ENCODE results near the gene PARL.

The PARL gene

DNA sequence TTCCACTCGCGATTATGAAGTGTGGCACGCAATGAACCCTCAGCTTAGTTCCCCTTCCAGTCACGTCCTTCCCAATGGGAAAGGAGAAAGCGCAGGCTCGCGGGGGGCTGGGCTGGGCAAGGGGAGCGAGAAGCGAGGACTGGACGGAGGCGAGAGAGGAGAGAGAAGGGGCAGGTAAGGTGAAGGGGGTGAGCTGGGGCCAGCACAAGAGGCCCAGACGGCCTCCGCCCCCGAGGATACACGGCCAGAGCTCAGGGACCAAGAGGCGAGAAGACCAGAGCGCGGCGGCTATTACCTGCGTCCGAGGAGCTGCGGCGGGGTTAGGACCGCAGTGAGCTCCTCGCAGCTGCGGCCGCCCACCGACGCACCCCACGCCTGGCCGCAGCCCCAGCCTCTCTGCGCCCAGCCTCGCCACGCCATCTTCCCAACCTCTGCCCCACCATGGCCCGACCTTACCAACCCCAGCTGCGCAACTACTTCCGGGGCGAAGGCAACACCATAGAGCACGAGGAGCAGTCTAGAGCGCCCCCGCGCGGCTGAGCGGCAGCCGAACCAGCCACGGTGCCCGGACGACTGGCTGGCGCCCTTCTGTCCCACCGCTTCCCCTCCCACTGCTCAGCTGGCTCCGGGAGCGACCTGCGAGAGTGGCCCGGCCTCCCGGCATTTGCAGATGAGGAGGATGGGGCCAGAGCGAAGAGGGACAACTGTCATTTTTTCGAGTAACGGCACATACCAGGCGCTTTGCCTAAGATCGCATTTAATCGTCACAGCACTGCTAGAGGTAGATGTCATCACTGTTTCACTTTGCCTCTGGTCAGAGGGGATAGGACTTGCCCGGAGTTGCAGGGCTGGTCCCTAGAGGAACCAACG is at the start of gene PARL:
Gene PARL, minus strand, starts transcription at position 454 of the 870 bp plus-strand sequence. Its CDS starts 34 bp downstream, at position 420.
- Histone ChIP-seq H3K9ac (ENCODE audit: low read depth, low read length, poor library complexity, severe bottlenecking) (peak within 1 kb of the TSS; percentile 92), H4K20me1 (ENCODE audit: insufficient read depth, low read length, poor library complexity, severe bottlenecking) (peaks cover 12% of the 10 kb centered on the region), H3K36me3 (ENCODE audit: insufficient read depth, low read length) (no peaks in the 10 kb centered on the region), H3F3A (ENCODE audit: low read depth) (no peaks in the 10 kb centered on the region), H2AFZ (ENCODE audit: low read length) (peak within 1 kb of the TSS; percentile 91), H3K9me2 (replicated peaks; ENCODE audit: low read depth, low read length) (no peaks in the 10 kb centered on the region), H3K79me2 (ENCODE audit: insufficient read depth, low read length) (peaks cover 49% of the 10 kb centered on the region), H3K4me2 (ENCODE audit: low read depth, low read length, poor library complexity, severe bottlenecking) (peak within 1 kb of the TSS; percentile 87), H3K27me3 (ENCODE audit: insufficient read depth, low read length, poor library complexity, severe bottlenecking) (no peaks in the 10 kb centered on the region), H3K4me1 (ENCODE audit: insufficient read depth, low read length, poor library complexity, severe bottlenecking) (peaks cover 20% of the 10 kb centered on the region), H3K4me3 (ENCODE audit: low read length, poor library complexity, severe bottlenecking) (peak within 1 kb of the TSS; percentile 99), H3K9me3 (ENCODE audit: insufficient read depth, low read depth, low read length) (no peaks in the 10 kb centered on the region)
- TF ChIP-seq, protein P1, sequence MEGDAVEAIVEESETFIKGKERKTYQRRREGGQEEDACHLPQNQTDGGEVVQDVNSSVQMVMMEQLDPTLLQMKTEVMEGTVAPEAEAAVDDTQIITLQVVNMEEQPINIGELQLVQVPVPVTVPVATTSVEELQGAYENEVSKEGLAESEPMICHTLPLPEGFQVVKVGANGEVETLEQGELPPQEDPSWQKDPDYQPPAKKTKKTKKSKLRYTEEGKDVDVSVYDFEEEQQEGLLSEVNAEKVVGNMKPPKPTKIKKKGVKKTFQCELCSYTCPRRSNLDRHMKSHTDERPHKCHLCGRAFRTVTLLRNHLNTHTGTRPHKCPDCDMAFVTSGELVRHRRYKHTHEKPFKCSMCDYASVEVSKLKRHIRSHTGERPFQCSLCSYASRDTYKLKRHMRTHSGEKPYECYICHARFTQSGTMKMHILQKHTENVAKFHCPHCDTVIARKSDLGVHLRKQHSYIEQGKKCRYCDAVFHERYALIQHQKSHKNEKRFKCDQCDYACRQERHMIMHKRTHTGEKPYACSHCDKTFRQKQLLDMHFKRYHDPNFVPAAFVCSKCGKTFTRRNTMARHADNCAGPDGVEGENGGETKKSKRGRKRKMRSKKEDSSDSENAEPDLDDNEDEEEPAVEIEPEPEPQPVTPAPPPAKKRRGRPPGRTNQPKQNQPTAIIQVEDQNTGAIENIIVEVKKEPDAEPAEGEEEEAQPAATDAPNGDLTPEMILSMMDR (conservative IDR thresholded peaks at IDR 0.05; ENCODE audit: low read length), result peak; percentile 82
- no peak for TF ChIP-seq EZH2phosphoT487 (IDR thresholded peaks at IDR 0.05; ENCODE audit: borderline replicate concordance)

GRCh38 chr3:183933160-183933559 is 48.5 kb upstream of the PARL start:
- Histone ChIP-seq H3K4me1 (ENCODE audit: insufficient read depth, low read length, poor library complexity, severe bottlenecking) (no peaks in the 10 kb centered on the region), H3F3A (ENCODE audit: low read depth) (no peaks in the 10 kb centered on the region), H3K9ac (ENCODE audit: low read depth, low read length, poor library complexity, severe bottlenecking) (no peak overlapping the region), H3K27me3 (ENCODE audit: insufficient read depth, low read length, poor library complexity, severe bottlenecking) (no peaks in the 10 kb centered on the region), H3K4me3 (ENCODE audit: low read length, poor library complexity, severe bottlenecking) (no peak overlapping the region), H3K4me2 (ENCODE audit: low read depth, low read length, poor library complexity, severe bottlenecking) (no peak overlapping the region), H3K36me3 (ENCODE audit: insufficient read depth, low read length) (peaks cover 5% of the 10 kb centered on the region; the same call in 1 of the 2 replicates), H3K9me2 (replicated peaks; ENCODE audit: low read depth, low read length) (no peaks in the 10 kb centered on the region), H2AFZ (ENCODE audit: low read length) (no peak overlapping the region), H3K9me3 (ENCODE audit: insufficient read depth, low read depth, low read length) (no peaks in the 10 kb centered on the region), H4K20me1 (ENCODE audit: insufficient read depth, low read length, poor library complexity, severe bottlenecking) (no peaks in the 10 kb centered on the region), H3K79me2 (ENCODE audit: insufficient read depth, low read length) (no peaks in the 10 kb centered on the region)
- TF ChIP-seq, protein P1 (conservative IDR thresholded peaks at IDR 0.05; ENCODE audit: low read length), result no peak
- TF ChIP-seq EZH2phosphoT487 (IDR thresholded peaks at IDR 0.05; ENCODE audit: borderline replicate concordance), result no peak

- no peak overlapping the region for H2AFZ ChIP-seq (ENCODE audit: low read length)
- H3K4me2 ChIP-seq (ENCODE audit: low read depth, low read length, poor library complexity, severe bottlenecking), result no peak overlapping the region
- no peak overlapping the region for H3K4me3 ChIP-seq (ENCODE audit: low read length, poor library complexity, severe bottlenecking)
- H3K9me2 ChIP-seq (replicated peaks; ENCODE audit: low read depth, low read length), result no peaks in the 10 kb centered on the region
- no peaks in the 10 kb centered on the region for H3F3A ChIP-seq (ENCODE audit: low read depth)
- no peaks in the 10 kb centered on the region for H3K27me3 ChIP-seq (ENCODE audit: insufficient read depth, low read length, poor library complexity, severe bottlenecking)
- H3K36me3 ChIP-seq (ENCODE audit: insufficient read depth, low read length), result no peaks in the 10 kb centered on the region; the same call in 1 of the 2 replicates
- H3K9me3 ChIP-seq (ENCODE audit: insufficient read depth, low read depth, low read length), result no peaks in the 10 kb centered on the region
- no peak overlapping the region for H3K9ac ChIP-seq (ENCODE audit: low read depth, low read length, poor library complexity, severe bottlenecking)
- no peaks in the 10 kb centered on the region for H4K20me1 ChIP-seq (ENCODE audit: insufficient read depth, low read length, poor library complexity, severe bottlenecking)
- no peaks in the 10 kb centered on the region for H3K79me2 ChIP-seq (ENCODE audit: insufficient read depth, low read length)
- no peak for TF ChIP-seq EZH2phosphoT487 (IDR thresholded peaks at IDR 0.05; ENCODE audit: borderline replicate concordance)
- TF ChIP-seq, protein P1 (conservative IDR thresholded peaks at IDR 0.05; ENCODE audit: low read length), result no peak
- H3K4me1 ChIP-seq (ENCODE audit: insufficient read depth, low read length, poor library complexity, severe bottlenecking), result no peaks in the 10 kb centered on the region
These were observed 47.2 kb upstream of the PARL start for GRCh38 chr3:183931881-183932280.
